Germinal center (tissue), 1 donor: ENCODE results near the gene STAT4.

Experiments
- DNase-seq: peaks from one replicate; pipeline ENCODE4 v3.0.0; 2012; ENCODE audit warnings: mixed read lengths, low spot score

STAT4 gene

GRCh38 chr2:191150600-191151330, at the start of gene STAT4:
Gene STAT4, minus strand, starts transcription at chr2:191150994. Its CDS starts 2,791 bp downstream, at chr2:191148203.
- DNase-seq = peak; percentile 63

- DNase-seq = no peak
Measured at GRCh38 chr2:191199929-191200512, 49.2 kb upstream of the STAT4 start.

- peak; percentile 67 for DNase-seq
Measured at GRCh38 chr2:191198271-191198670, 47.5 kb upstream of the STAT4 start.

- no peak for DNase-seq
Measured at GRCh38 chr2:191197096-191197495, 46.3 kb upstream of the STAT4 start.

- DNase-seq = no peak
Measured at GRCh38 chr2:191195021-191195420, 44.2 kb upstream of the STAT4 start.

GRCh38 chr2:191190861-191191552, 40.2 kb upstream of the STAT4 start:
- no peak for DNase-seq

GRCh38 chr2:191190435-191190834, 39.6 kb upstream of the STAT4 start:
- DNase-seq = no peak

GRCh38 chr2:191189112-191189635, 38.4 kb upstream of the STAT4 start:
- DNase-seq = no peak

- no peak for DNase-seq
Measured at GRCh38 chr2:191188550-191189093, 37.8 kb upstream of the STAT4 start.

GRCh38 chr2:191187105-191187829, 36.5 kb upstream of the STAT4 start:
- DNase-seq = no peak

GRCh38 chr2:191184457-191184856, 33.7 kb upstream of the STAT4 start:
- no peak for DNase-seq

GRCh38 chr2:191183516-191183915, 32.7 kb upstream of the STAT4 start:
- DNase-seq = no peak

GRCh38 chr2:191183081-191183480, 32.3 kb upstream of the STAT4 start:
- no peak for DNase-seq

GRCh38 chr2:191180713-191181112, 29.9 kb upstream of the STAT4 start:
- no peak for DNase-seq

- DNase-seq = no peak
Measured at GRCh38 chr2:191180276-191180675, 29.5 kb upstream of the STAT4 start.

- DNase-seq = no peak
Measured at GRCh38 chr2:191178806-191179514, 28.2 kb upstream of the STAT4 start.

GRCh38 chr2:191177751-191178736, 27.2 kb upstream of the STAT4 start:
- no peak for DNase-seq

GRCh38 chr2:191176801-191177438, 26.1 kb upstream of the STAT4 start:
- no peak for DNase-seq

- DNase-seq = no peak
Measured at GRCh38 chr2:191176305-191176704, 25.5 kb upstream of the STAT4 start.

GRCh38 chr2:191174442-191174841, 23.6 kb upstream of the STAT4 start:
- no peak for DNase-seq
